GM12874 (cell line): ENCODE measurements around the gene XKR7.

Experiments used
- TF ChIP-seq, protein P1 (sequence below): IDR thresholded peaks from 2 replicates; pipeline ENCODE4 v1.5.1; 2011; ENCODE audit warnings: low read depth, mild to moderate bottlenecking, control low read depth, low read length, moderate library complexity; ENCODE audit not compliant: insufficient read depth

XKR7 gene

DNA sequence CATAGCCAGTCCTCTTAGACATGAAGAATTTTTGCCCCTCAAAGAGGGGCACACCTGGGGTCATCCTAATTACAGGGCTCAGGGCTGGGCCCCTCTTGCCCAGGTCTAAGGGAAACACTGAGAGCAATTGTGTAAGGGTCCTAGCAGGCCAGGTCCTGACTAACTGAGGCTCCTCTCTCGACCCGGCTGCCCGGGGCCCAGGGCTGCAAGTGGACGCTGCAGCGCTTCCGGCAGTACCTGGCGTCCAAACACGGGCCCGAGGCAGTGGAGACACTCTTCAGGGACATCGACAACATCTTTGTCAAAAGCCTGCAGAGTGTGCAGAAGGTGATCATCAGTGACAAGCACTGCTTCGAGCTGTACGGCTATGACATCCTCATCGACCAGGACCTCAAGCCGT is 33.5 kb upstream of the XKR7 start:
- TF ChIP-seq, protein P1, sequence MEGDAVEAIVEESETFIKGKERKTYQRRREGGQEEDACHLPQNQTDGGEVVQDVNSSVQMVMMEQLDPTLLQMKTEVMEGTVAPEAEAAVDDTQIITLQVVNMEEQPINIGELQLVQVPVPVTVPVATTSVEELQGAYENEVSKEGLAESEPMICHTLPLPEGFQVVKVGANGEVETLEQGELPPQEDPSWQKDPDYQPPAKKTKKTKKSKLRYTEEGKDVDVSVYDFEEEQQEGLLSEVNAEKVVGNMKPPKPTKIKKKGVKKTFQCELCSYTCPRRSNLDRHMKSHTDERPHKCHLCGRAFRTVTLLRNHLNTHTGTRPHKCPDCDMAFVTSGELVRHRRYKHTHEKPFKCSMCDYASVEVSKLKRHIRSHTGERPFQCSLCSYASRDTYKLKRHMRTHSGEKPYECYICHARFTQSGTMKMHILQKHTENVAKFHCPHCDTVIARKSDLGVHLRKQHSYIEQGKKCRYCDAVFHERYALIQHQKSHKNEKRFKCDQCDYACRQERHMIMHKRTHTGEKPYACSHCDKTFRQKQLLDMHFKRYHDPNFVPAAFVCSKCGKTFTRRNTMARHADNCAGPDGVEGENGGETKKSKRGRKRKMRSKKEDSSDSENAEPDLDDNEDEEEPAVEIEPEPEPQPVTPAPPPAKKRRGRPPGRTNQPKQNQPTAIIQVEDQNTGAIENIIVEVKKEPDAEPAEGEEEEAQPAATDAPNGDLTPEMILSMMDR = no peak

DNA sequence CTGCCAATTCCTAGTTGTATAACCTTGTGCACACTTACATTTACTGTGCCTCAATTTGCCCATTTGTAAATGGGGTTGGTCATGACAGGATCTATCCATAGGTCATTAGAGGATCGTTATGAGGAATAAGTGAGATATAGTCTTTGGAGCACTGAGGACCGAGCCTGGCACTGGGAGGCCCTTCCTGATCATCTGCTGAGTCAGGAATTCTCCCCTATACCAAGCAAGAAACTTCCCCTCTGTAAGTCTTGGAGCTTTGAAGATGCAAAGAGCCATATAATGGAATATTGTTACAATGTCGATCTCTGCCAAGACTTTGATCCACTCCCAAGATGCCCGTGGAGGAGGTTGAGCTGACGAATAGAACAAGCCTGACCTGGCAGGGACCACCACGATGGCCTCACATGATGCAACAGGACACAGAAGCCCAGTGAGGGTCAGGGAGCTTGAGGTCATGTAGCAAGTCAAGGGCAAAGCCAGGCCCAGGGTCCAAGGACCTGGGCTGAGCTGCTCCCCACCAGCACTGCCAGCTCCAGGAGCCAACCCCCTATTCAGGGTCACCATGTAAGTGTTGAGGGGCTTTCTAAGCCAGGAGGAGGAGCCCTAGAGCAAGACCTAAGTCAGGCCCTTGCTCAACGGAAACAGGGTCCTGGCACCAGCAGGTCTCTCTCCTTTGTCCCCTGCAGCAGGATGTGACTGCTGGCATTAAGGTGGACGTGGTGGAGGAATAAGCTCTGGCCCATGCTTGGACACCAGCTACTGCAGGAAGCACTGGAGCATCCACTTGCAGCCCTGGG is 32.8 kb upstream of the XKR7 start:
- TF ChIP-seq, protein P1 = no peak

DNA sequence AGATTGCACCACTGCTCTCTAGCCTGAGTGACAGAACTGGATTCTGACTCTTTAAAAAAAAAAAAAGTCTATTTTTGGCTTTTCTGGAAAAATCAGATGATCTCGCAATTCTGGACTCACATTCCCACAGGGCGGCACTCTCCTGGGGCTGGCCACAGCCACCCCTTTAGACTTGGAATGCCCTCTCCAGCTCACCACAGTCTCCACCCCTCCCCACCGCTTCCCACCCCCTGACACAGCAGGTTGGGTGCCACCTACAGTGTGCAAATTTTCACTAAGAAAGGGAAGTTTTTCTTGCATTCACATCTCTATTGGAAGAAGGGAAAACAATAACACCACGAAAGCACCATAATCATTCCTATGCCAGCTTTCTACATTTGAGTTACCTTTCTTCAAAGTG is 31.5 kb upstream of the XKR7 start:
- TF ChIP-seq, protein P1 = no peak

DNA sequence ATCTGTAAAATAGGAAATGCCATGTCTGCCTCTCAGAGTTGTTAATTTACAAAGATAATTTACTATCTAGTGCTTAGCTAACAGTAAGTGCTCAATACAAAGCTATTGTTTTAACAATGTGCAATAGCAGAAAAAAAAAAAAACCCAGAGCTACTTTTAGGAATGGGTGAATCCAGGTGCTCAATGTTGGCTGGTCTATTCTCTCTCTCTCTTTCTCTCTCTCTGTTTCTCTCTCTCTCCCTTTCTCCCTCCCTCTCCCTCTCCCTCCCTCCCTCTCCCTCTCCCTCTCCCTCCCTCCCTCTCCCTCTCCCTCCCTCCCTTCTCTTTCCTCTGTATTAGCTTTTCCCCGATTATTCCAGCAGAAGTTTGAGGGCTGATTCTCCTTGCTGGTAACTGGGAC is 30.1 kb upstream of the XKR7 start:
- TF ChIP-seq, protein P1 = no peak

DNA sequence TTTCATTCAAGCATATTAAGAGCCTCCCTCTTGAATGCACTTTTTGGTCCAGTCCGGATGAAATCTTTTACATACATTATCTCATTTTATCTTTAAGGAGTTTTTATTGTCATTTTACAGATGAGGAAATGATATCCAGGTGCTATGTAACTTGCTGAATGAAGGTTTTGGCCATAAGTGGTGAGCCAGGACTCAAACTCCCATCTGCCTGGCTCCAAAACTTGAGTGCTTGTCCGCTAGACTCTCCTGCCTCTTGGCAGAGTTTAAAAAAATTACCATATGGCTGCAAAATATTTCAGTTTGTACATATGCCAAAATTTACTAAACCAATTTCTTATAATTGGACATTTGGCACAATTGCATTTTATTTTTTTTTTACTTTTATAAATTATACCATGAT is 28.3 kb upstream of the XKR7 start:
- TF ChIP-seq, protein P1 = no peak

DNA sequence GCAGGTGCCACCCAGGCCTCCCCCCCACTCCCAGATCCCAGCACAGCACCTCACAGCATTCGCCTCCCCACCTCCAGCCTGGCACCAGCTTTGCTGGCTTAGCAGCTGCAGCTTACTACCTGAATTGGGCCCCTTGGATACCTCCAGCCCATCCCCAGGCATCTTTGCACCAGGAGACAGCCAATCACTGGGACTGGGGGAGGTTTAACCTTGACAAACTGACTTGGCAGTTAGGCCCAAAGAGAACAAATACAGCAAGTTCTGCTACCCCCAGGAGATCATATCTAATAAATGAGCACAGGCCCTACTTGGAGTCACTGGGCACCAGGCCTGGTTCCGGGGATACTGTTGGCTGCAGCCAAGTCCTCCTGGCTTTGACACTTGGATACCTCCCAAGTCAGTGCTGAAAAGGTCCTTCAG is 24.9 kb upstream of the XKR7 start:
- TF ChIP-seq, protein P1 = no peak

DNA sequence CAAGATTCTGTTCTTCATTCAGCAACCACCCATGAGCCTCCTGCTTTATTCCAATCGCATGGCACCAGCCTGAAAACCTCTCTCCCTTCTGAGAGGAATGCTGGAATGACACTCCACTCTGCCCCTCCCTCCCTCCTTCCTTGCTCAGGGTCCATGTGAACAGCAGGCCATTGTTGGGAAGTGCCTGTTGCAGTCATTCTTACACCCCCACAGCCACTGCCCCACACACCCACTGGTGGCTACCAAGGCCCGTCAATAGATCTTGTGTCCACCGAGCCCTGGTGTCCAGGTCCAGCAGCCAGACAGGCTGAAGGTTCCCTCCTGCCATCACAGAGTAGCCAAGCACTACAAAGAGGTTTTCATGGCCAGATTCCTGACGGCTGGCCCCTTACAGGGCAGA is 22.6 kb upstream of the XKR7 start:
- TF ChIP-seq, protein P1 = no peak

DNA sequence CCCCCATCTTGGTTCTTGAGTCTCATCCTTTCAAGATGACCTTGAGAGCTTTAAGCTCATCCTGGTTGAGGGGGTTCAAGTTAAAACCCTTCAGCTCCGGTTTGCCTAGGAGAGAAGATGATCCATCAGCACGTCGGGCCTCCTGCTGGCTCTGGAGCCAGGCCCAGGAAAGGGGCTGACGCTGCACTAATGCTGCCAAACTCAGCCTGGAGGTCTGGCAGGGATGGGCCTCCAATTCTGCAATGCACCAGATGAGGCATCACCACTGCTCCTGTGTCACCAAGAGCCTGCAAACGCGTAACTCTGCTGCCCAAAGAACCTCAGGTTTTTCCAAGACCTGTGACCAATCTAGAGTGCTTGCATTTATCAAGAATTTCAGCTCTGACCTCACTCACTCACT is 22.2 kb upstream of the XKR7 start:
- TF ChIP-seq, protein P1 = no peak
